ENCODE data around the gene MEX3B.
"Not testable (repeated sequence)": the region's sequence is repeated elsewhere in the genome, so short reads cannot be mapped to it uniquely, and the experiment has no call there.

MEX3B gene

GRCh38 chr15:82051664-82052063 is 5.8 kb upstream of the MEX3B start:
- no peak for DNase-seq (ENCODE audit: extremely low read depth in 1 of 2, low read depth in 1 of 2)

DNA sequence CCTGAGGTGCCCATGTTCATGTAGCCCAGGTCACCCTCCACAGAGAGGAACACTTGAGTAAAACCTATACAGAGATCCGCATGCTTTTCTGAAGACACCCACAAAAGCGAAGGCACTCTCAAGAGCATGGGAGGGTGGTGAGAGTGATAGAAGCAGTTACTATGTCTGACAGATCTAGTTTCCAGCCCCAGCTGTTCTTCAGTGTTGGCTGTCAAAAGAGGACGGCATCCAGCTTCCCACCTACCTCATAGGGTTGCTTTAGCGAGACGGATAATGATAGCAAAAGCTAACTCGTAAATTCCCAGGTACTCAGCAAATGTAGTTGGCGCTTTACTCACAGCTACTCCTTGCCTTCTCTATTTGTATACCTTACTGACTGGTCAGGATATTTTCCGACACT is 3.0 kb upstream of the MEX3B start:
- no peak for DNase-seq (ENCODE audit: extremely low read depth in 1 of 2, low read depth in 1 of 2)

DNA sequence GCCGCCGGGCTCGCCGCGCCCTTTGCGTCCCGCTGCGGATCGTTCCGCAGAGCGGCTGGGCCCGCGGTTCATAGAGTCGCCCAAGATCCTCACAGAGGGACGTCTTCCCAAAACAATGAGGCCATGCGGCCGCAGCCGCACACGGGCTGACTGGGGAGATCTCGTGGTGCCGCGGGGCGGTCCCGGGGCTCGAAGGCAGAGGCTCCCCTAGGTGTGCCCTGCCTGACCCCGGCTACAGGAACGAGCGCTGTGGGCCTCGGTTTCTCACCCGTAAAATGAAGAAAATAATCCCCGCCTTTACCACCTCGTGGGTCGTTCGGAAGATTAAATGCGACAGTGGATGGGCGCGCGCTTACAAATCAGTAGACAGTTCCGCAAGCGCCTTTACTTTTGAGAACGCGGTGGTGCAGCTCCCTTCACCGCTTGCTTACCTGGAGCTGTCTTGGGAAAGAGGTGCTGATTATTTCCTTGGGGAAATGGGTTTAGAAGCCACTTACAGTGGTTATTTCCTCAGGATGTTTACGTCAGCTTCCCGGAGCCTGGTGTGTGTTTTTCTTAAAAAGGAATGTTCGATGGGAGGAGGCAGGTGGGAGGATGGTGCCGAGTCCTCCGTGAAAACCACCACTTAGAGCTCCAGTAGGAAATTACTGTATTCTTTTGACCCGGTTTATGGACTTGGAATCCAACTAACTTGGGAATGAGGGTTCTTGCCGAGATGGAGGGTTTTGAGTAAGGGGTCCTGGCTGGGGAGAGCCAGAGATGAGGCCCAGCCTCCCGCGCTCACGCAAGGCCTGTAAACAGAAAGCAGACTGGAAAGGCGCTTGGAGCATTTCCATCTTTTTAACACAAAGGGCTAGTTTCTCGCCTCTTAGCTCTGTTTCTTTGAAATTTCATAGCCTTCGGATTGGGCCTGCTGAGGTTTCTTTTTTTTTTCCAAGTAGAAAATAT is 1.9 kb upstream of the MEX3B start:
- DNase-seq (ENCODE audit: extremely low read depth in 1 of 2, low read depth in 1 of 2): no peak

- peak; percentile 72 to 77 for DNase-seq (ENCODE audit: extremely low read depth in 1 of 2, low read depth in 1 of 2)
Observed at GRCh38 chr15:82046666-82047452, 1.0 kb upstream of the MEX3B start.

DNA sequence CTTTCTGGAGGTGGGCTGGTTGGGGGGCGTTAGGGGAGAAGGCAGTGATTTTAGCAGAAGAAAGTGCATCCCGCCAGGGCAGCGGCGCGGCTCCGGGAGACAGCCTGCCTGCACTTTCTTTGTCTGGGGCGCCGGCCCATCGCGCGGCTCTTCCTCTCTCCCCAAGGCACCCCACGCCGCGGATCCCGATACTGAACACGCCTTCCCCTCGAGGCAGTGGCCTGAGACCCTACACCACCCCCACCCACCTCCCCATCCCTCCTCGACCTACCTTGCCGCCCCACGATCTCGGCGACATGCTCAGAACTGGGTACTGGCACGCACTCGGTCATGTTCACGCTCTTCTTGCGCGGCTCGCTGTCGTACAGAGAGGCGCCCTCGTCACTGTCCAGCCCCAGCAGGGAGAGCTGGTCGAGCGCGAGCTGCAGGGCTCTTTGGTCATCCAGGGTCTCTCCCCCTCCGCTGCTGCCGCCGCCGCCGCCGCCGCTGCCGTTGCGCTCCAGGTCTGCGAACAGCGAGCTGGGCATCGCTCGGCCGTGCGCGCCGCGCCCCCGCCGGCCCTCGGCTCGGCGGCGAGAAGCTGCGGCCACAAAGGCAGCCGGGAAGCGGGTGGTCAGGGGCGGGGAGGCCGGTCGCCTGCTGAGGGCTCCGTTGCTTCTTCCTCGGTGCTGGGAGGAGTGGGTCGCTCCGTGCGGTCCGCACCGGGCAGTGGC is 483 bp downstream of the MEX3B start:
- no peak for DNase-seq (ENCODE audit: extremely low read depth in 1 of 2, low read depth in 1 of 2)

- no peak for DNase-seq (ENCODE audit: extremely low read depth in 1 of 2, low read depth in 1 of 2)
Observed at GRCh38 chr15:82044373-82045178, 1.2 kb downstream of the MEX3B start.

DNA sequence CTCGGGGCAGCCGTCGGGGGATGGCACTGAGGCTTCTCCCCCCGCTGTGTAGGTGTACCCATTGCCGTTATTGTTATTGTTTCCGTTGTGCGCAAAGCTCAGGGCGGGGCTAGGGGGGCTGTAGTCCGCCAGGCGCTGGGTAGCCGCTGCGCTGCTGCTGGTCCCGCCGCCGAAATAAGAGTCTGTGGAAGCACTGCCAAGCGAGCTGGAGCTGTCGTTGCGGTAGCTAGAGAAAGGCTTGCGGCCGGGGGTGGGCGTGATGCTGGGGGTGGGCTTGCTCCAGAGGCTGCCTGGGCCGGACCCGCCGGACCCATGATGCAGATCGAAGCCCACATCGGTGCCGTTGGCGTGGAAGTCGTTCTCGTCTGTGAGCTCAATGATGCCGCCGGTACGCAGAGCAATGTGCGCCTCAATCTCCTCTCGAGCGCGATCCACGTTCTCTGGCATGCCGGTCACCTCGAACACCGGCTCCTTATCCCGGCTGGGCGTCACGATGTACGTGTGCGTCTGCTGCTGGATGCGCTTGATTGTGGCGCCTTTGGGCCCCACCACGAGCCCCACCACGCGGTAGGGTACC is 1.9 kb downstream of the MEX3B start:
- DNase-seq (ENCODE audit: extremely low read depth in 1 of 2, low read depth in 1 of 2): no peak

GRCh38 chr15:82043130-82043673 is 2.6 kb downstream of the MEX3B start:
- DNase-seq (ENCODE audit: extremely low read depth in 1 of 2, low read depth in 1 of 2): no peak

DNA sequence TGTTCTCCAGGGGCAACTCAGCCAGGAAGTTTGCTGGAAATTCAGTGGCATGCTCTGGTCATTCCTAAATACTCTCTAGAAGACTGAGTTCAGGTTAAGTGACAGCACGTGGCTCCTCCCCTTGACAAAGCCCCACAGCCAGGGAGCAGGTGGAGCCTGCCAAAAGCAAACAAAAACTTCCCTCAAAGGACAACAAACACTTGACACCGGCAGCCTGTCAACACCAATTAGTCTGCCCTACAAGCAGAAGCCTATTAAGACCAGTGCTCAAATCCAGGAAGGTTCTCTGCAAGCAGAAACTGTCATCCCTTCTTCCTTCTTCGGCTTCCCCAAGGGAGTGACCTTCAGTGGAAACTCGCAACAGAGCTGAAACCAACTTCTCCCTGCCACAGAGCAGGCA is 5.0 kb downstream of the MEX3B start:
- DNase-seq (ENCODE audit: extremely low read depth in 1 of 2, low read depth in 1 of 2): no peak

GRCh38 chr15:82040390-82040789 is 5.4 kb downstream of the MEX3B start:
- DNase-seq (ENCODE audit: extremely low read depth in 1 of 2, low read depth in 1 of 2): no peak

GRCh38 chr15:82039871-82040270 is 5.9 kb downstream of the MEX3B start:
- DNase-seq (ENCODE audit: extremely low read depth in 1 of 2, low read depth in 1 of 2): no peak

- DNase-seq (ENCODE audit: extremely low read depth in 1 of 2, low read depth in 1 of 2): no peak
Observed at GRCh38 chr15:82036461-82036860, 9.4 kb downstream of the MEX3B start.

DNA sequence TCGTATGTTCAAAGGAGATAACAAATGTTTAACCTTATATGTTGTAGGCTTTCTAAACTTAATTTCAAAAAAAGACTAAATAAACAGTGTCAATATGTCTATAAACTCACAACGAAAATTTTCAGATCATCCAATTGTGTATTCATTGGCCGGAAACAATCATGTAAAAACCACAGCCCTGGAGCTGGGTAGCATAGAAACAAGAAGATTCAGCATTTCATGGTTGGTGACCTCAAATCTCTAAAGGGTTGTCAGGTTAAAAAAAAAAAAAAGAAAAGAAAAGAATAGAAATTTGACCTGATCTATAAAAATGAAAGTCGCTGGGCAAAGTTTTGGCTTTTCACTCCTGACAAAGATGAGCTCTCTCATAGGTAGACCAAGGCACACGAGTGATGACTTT is 13.9 kb downstream of the MEX3B start:
- no peak for DNase-seq (ENCODE audit: extremely low read depth in 1 of 2, low read depth in 1 of 2)

DNA sequence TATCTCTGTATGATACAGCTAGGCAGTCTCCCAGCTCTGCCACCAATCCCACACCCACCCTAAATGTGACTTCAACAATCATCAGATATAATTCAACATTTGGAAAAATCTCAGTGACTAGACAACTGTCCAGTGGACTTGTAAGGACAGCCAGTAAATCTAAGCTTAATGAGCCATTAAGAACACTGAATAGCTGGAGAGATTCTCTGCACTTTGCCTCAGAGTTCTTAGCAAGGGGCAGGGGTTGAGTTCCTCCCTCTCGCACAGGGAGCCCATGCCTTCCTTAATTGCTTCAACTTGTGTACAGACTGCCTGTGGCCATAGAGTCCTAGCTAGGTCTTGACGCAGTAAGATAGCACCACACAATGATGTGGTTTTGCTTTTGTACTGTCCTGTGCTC is 15.6 kb downstream of the MEX3B start:
- DNase-seq (ENCODE audit: extremely low read depth in 1 of 2, low read depth in 1 of 2): no peak

DNA sequence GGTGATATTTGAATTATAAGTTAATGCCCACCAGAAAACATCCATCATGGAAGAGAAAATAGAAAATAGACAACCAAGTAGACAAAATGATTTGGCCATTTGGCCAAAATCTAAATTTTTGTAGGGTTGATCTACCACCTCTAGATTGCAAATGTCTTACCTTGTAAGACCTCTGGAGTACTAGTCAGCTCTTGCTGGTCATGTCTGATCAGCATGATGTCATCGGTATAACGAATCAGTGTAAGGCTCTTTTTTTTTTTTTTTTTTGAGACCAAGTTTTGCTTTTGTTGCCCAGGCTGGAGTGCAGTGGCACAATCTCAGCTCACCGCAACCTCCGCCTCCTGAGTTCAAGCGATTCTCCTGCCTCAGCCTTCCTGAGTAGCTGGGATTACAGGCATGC is 17.7 kb downstream of the MEX3B start:
- DNase-seq (ENCODE audit: extremely low read depth in 1 of 2, low read depth in 1 of 2): not testable (repeated sequence)

DNA sequence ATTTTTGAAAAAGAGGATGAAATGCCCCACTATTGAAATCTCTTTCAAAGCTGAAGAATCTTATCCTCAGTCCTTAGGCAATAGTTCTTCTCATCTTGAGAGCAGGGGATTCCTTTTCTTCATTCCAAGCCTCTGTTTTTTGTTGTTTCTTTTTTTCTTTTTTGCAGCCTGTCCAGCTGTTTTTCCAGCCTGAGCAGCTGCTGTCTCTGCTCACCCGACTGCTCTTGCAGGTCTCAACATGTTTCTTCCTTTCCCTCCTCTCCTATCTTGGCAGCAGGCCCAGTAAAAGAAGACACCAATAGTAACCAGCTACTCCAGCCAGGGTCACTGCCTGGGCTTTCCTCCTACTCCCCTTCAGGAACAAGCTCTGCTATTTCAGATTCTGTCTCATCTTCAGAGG is 23.8 kb downstream of the MEX3B start:
- no peak for DNase-seq (ENCODE audit: extremely low read depth in 1 of 2, low read depth in 1 of 2)

DNA sequence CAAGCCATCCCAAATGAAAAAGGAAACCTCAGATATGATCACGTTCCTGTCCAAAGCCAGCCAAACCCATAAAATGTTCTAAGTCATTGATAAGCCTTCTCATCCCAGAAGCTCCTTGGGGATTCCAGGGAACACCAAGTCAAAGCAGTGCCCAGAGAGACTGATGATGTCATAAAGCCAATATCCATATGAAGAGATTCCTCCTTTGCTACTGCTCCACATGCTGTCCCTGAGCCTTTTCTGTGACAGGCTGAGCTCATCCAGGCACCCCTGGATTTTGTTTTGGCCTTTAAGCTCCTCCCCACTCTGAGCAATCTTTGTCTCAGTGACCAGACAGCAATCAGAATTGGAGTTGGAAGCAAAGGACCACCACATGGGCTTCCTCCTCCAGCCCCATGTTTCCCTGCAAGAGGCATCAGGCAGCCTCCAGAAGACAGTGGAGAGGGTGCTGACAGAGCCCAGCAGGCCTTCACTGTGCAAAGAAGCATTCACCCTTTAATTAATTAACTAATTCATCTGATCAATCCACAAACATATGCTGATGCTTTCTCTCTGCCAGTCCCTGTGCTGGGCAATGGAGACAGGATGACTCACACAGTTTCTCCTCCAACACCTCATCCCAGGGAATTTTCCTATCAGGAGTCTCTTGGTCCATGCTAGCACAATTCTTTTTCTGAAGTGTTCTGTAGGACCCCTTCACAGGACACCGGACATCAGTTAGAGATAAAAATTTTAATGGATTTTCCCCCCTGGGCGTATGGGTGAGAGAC is 25.0 kb downstream of the MEX3B start:
- no peak for DNase-seq (ENCODE audit: extremely low read depth in 1 of 2, low read depth in 1 of 2)

GRCh38 chr15:82018201-82018600 is 27.6 kb downstream of the MEX3B start:
- no peak for DNase-seq (ENCODE audit: extremely low read depth in 1 of 2, low read depth in 1 of 2)

DNA sequence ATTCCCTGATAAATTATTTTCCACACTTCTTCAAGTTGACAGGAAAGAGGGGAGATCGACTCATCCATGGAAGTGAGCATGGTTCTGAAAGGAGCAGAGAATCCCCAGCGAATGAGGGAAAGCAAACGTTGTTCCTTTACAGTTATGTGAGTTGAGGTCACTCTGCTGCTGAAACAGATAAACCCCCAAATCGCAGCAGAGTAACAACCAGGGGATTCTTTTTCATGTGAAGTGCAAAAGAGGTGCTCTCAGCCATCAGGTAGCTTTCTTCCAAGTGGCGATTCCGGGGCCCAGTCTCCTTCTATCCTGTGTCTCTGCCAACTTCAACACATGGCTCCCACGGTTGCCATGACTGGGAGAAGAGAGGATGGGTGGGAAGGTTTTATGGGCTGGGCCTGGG is 28.2 kb downstream of the MEX3B start:
- no peak for DNase-seq (ENCODE audit: extremely low read depth in 1 of 2, low read depth in 1 of 2)
